GM12878 (cell line): ENCODE measurements around the gene PCIF1.

Source experiments
- CTCF ChIP-seq, 3 experiments: IDR thresholded peaks in 2 of 3; conservative IDR thresholded peaks in 1 of 3; 2 replicates each; pipeline ENCODE4 v1.5.1; 2011; ENCODE audit warnings: low read depth in 3 of 3, low read length in 3 of 3, mild to moderate bottlenecking in 3 of 3, control low read depth in 2 of 3, moderate library complexity in 2 of 3, inconsistent platforms in 1 of 3, mixed read lengths in 1 of 3; ENCODE audit not compliant: control insufficient read depth in 2 of 3, insufficient read depth in 1 of 3; ENCODE audit errors: extremely low read depth in 1 of 3
- FOXK2 ChIP-seq: fragments of 450-650 bp; IDR thresholded peaks from 2 replicates; pipeline ENCODE4 v1.6.1; 2017; ENCODE audit warnings: mild to moderate bottlenecking, moderate library complexity
- IKZF1 ChIP-seq: fragments of 450-650 bp; conservative IDR thresholded peaks from 2 replicates; pipeline ENCODE4 v1.6.1; 2017; ENCODE audit warnings: antibody characterized with exemption, mild to moderate bottlenecking
- KDM1A ChIP-seq: fragments of 200-600 bp; sonication (generic); IDR thresholded peaks from 2 replicates; pipeline ENCODE4 v1.6.1; 2016; ENCODE audit warnings: borderline replicate concordance
- PRDM15 ChIP-seq: fragments of 450-650 bp; formaldehyde crosslinking; IDR thresholded peaks from 2 replicates; pipeline ENCODE4 v1.4.0; 2020; ENCODE audit warnings: mild to moderate bottlenecking, moderate library complexity
- RUNX3 ChIP-seq: IDR thresholded peaks from 2 replicates; pipeline ENCODE4 v1.6.1; 2012; ENCODE audit warnings: low read length, inconsistent platforms
- ZNF207 ChIP-seq: fragments of 450-650 bp; IDR thresholded peaks from 2 replicates; pipeline ENCODE4 v1.6.1; 2014; ENCODE audit warnings: antibody characterized with exemption, mild to moderate bottlenecking, borderline replicate concordance
- TF ChIP-seq, protein P1 (sequence below): IDR thresholded peaks from 2 replicates; pipeline ENCODE4 v1.6.1; 2011; ENCODE audit warnings: low read depth, mild to moderate bottlenecking, low read length, moderate library complexity, borderline replicate concordance; ENCODE audit errors: extremely low read depth

- TF ChIP-seq CTCF (IDR thresholded peaks at IDR 0.05 in 2 of 3, conservative IDR thresholded peaks at IDR 0.05 in 1 of 3; ENCODE audit: control insufficient read depth in 2 of 3, extremely low read depth in 1 of 3, insufficient read depth in 1 of 3, low read depth in 3 of 3, low read length in 3 of 3): no peak
- TF ChIP-seq, protein P1, sequence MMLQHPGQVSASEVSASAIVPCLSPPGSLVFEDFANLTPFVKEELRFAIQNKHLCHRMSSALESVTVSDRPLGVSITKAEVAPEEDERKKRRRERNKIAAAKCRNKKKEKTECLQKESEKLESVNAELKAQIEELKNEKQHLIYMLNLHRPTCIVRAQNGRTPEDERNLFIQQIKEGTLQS: no peak
- no peak for TF ChIP-seq ZNF207
- no peak for TF ChIP-seq PRDM15
- no peak for TF ChIP-seq RUNX3
- no peak for TF ChIP-seq KDM1A
- no peak for TF ChIP-seq IKZF1
- TF ChIP-seq FOXK2: no peak
Observed at GRCh38 chr20:45886590-45887345, 47.7 kb upstream of the PCIF1 start.
